KOPT-K1 (cell line): Measurements from ENCODE around the gene NAXE.

Source experiments
- H3K27ac ChIP-seq: fragments of 200-600 bp; sonication (generic); 2 replicates; pipeline ENCODE4 v1.5.1; 2016; ENCODE audit warnings: antibody characterized with exemption, mild to moderate bottlenecking, low read depth, low read length; ENCODE audit not compliant: poor library complexity, severe bottlenecking
- H3K36me3 ChIP-seq: fragments of 200-600 bp; sonication (generic); 2 replicates; pipeline ENCODE4 v1.5.1; 2017; ENCODE audit warnings: antibody characterized with exemption, mild to moderate bottlenecking, low read length, moderate library complexity; ENCODE audit not compliant: insufficient read depth
- H3K9me3 ChIP-seq: fragments of 200-600 bp; sonication (generic); 2 replicates; pipeline ENCODE4 v1.5.1; 2017; ENCODE audit warnings: antibody characterized with exemption, low read length, mild to moderate bottlenecking; ENCODE audit not compliant: insufficient read depth, poor library complexity, severe bottlenecking

The NAXE gene

DNA sequence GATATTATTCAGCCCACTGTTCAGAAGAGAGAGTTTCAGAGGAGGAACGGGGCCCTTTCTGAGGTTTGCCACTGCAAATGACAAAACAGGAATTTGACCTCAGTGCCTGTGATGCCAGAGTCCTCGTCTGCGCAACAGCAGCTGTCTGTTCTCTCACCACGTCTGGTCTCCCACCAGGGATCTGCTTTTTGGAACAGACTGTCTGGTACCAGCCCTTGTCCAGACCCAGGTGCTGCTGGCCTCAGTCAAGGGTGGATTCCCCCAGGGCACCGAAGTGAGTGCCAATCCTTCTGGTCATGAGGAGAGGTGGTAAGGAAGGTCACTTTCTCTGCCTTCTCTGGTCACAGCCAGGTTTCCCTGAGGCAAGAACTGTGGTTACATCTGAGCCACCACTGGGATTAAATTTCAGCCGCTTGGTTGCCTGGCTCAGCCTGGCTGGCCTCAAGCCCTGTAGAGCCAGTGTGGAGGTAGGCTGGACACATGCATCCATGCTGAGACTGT lies 48.1 kb downstream of the NAXE start:
- H3K27ac ChIP-seq: no peak overlapping the region
- H3K9me3 ChIP-seq: no peaks in the 10 kb centered on the region
- H3K36me3 ChIP-seq: no peaks in the 10 kb centered on the region

DNA sequence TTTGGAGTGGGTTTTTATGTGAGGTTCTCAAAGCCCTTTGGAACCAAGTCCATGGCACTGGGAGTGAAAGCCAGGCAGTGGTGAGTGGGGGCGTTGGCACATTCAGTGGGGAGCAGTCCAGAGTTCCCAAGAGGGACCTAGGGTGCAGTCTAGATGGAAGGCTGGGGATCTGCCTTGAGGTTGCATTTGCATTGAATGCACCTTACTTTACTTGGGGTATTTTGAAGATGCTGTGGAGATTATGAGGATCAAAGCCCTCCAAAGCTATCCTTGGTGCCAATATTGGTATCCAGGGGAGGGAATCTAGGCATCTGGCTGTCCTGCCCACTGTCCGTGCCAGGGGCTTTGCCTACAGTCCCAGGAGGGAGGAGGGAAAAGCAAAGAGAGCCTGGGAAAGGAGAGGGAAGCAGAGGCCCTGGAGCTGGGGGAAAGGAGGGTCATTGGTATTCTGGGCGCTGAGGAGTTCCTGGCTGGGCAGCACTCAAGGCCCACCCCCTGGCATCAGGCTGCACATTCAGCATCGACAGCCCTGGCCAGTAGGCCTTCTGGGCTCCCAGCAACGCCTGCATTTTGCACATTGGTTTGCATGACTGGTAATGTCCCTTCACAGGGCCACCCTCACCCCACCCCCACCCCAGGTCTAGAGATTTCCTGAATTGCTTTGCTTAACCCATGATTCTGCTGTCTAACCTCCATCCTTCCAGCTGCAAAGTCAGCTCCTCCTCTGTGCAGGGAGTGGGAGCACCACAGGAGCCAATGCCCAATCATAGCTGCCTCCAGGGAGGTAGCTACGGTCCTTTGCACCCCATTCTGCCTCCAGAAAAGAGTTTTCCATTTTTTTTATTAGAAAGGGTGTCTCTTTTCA lies 49.5 kb downstream of the NAXE start:
- H3K27ac ChIP-seq: no peak overlapping the region
- H3K9me3 ChIP-seq: no peaks in the 10 kb centered on the region
- no peaks in the 10 kb centered on the region for H3K36me3 ChIP-seq

DNA sequence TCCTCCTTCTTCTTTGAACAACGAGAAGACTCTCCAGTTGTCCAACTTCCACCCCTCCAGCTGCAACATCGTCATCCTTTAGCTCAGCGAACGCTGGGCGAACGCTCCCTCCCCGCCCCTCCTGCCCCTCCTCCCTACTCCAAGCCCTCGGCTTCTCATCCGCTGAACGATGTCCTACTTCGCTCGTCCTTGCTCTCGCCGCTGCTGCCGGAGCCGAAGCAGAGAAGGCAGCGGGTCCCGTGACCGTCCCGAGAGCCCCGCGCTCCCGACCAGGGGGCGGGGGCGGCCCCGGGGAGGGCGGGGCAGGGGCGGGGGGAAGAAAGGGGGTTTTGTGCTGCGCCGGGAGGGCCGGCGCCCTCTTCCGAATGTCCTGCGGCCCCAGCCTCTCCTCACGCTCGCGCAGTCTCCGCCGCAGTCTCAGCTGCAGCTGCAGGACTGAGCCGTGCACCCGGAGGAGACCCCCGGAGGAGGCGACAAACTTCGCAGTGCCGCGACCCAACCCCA lies 50.2 kb downstream of the NAXE start, which contains the start of gene BCAN:
BCAN (plus strand) TSS at position 357 of the 504 bp plus-strand sequence. CDS start 3,938 bp downstream, outside the sequence.
- Histone ChIP-seq H3K9me3 (no peaks in the 10 kb centered on the region), H3K36me3 (no peaks in the 10 kb centered on the region)

DNA sequence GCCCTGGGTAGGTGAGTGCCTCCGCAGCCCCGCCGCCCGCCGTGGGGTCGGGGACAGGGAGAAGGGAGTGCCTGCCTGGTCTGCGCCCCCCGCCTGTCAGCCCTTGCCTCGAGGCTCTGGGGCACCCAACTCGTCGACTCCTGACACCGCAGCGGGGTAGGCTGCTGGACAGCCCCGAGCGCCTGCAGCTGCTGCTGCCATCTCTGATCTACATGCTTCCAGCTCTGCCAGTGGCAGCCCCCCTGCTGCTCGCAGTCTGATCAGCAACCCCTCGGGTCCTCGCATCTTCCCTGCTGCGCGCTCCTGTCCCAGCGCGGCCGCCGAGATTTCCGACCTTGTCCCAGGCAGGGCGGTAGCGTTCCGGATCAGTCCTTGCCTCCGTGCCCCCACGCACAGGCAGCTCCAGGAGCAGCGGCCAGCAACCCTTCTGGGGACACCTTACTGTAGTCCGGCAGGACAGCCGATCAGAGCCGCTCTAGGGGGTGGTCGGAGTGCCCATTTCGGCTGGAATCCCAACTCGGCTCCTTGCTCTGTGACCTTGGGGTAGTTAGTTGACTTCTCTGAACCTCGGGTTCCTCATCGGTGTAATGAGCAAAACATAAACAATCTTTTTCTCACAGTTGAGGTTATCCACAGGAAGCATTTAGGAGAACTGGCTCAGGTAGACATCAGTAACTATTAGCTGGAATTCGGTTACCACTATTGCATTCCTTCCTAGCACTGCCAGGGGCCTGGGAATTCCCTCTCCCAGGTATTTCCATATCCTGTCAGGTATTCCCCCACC lies 50.9 kb downstream of the NAXE start:
- no peaks in the 10 kb centered on the region for H3K36me3 ChIP-seq
- no peaks in the 10 kb centered on the region for H3K9me3 ChIP-seq
- H3K27ac ChIP-seq: no peak overlapping the region

More for the DNA sequence above, 50.2 kb downstream of the NAXE start, which contains the start of gene BCAN:
- no peak within 1 kb of the TSS for H3K27ac ChIP-seq

DNA sequence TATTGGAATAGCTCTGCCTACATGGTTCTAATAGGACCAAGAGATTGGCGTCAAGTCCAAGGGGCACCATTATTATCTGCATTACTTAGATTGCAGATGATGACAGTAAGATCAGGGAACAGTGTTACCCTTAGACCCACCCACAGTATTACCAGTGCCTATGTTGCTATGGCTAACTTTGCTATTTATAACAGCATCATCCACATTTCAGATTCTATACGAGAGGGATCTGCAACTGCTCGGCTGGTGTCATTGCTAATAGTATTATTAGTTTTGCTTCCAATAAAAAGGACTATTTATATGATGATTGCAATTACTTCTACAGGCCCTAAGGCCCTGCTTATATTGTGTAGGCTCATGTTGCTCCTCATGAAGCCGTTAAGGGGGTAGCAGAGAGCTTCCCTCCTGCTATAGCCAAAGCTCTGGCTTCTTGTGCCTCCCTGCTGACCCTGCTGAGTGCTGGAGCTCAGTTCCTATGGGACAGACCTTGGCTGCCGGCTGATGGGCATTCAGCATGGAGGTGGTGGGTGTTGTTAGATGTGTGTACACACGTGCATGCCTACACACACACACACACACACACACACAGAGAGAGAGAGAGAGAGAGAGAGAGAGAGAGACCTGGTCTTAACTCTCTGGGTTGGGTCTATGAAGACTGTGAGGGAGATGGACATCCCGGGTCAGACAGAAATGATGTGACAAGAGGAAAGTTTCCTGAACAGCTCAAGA lies 51.6 kb downstream of the NAXE start:
- Histone ChIP-seq H3K27ac (no peak overlapping the region), H3K9me3 (no peaks in the 10 kb centered on the region), H3K36me3 (no peaks in the 10 kb centered on the region)

DNA sequence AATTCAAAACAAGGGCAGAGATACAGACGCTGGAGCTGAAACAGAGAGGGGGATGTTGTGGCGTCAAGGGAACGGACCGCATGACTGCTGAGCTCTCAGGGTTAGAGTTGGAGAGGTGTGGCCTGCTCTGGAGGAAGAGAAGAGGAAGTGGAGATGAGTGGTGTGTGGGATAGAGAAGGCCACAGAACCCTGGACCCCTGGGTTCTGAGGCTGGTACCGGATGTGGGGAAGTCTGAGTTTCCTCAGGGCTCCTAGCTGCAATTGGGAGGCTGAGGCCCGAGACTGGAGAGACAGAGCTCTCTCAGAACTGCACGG lies 52.2 kb downstream of the NAXE start:
- no peak overlapping the region for H3K27ac ChIP-seq

More for the DNA sequence above, 52.2 kb downstream of the NAXE start:
- Histone ChIP-seq H3K36me3 (no peaks in the 10 kb centered on the region), H3K9me3 (no peaks in the 10 kb centered on the region)
